Thoracic aorta (tissue), 2 donors: ENCODE results near the gene CLDND1. TPM values are rescaled to one million over a fixed set of nuclear protein-coding genes. Genes with fewer than 3 reads are reported as not detected.

ENCODE experiments used
- ATAC-seq: fragments of 150-250 bp; one replicate; pipeline ENCODE4 v1.8.0; 2017; ENCODE audit warnings: low read depth; ENCODE audit not compliant: insufficient number of reproducible peaks, low FRiP score
- DNase-seq: peaks from one replicate; pipeline ENCODE4 v3.0.0-alpha.2; 2020; ENCODE audit warnings: low spot score
- H3K27ac ChIP-seq, 2 donors: fragments of 200-600 bp; sonication (generic); 1 replicate in 1 of 2; 2 replicates in 1 of 2; pipeline ENCODE4 v1.5.1; 2016; ENCODE audit warnings: mild to moderate bottlenecking in 2 of 2, moderate library complexity in 2 of 2
- H3K27me3 ChIP-seq: fragments of 200-600 bp; sonication (generic); replicated peaks from 2 replicates; pipeline ENCODE4 v1.6.0; 2016; ENCODE audit warnings: mild to moderate bottlenecking; ENCODE audit not compliant: insufficient read depth
- H3K36me3 ChIP-seq: fragments of 200-600 bp; sonication (generic); one replicate; pipeline ENCODE4 v1.5.1; 2016
- H3K4me1 ChIP-seq, 2 donors: fragments of 200-600 bp; sonication (generic); 1 replicate in 1 of 2; 2 replicates in 1 of 2; pipeline versions ENCODE4 v1.5.1 to v1.6.0; 2016; ENCODE audit warnings: low read depth in 2 of 2, mild to moderate bottlenecking in 1 of 2; ENCODE audit not compliant: control insufficient read depth in 1 of 2
- H3K4me3 ChIP-seq: fragments of 200-600 bp; sonication (generic); 2 replicates; pipeline ENCODE4 v1.5.1; 2016; ENCODE audit warnings: mild to moderate bottlenecking
- H3K9me3 ChIP-seq: fragments of 200-600 bp; sonication (generic); 2 replicates; pipeline ENCODE4 v1.5.1; 2016
- CTCF ChIP-seq: fragments of 200-600 bp; sonication (generic); IDR thresholded peaks from one replicate; pipeline ENCODE4 v1.5.1; 2019; ENCODE audit warnings: antibody characterized with exemption
- total RNA-seq, 2 donors: library from RNA; depleted of rRNA; stranded (reverse); fragments of >200 nt; gene quantifications; one replicate each; pipeline versions ENCODE4 v1.1.0 to v1.2.3, GENCODE V29; 2016

CLDND1 gene
- total RNA-seq, 2 donors from 2014 or later = 134 to 175 TPM

GRCh38 chr3:98558100-98558827 lies 35.6 kb upstream of the CLDND1 start:
- Histone ChIP-seq H3K4me1 (no peaks in the 10 kb centered on the region), H3K27ac (no peak overlapping the region), H3K9me3 (no peaks in the 10 kb centered on the region), H3K27me3 (no peaks in the 10 kb centered on the region), H3K36me3 (no peaks in the 10 kb centered on the region), H3K4me3 (no peak overlapping the region)
- DNase-seq = no peak
- no peak for ATAC-seq
- no peak for TF ChIP-seq CTCF

- Histone ChIP-seq H3K4me1 (no peaks in the 10 kb centered on the region), H3K27me3 (no peaks in the 10 kb centered on the region), H3K27ac (no peak overlapping the region), H3K4me3 (no peak overlapping the region), H3K36me3 (no peaks in the 10 kb centered on the region), H3K9me3 (no peaks in the 10 kb centered on the region)
- no peak for TF ChIP-seq CTCF
- no peak for ATAC-seq
- no peak for DNase-seq
Observed at GRCh38 chr3:98557324-98558010, 34.8 kb upstream of the CLDND1 start.

GRCh38 chr3:98556164-98557130 lies 33.7 kb upstream of the CLDND1 start:
- ATAC-seq = no peak
- DNase-seq = no peak
- Histone ChIP-seq H3K36me3 (no peaks in the 10 kb centered on the region), H3K4me1 (no peaks in the 10 kb centered on the region), H3K27me3 (no peaks in the 10 kb centered on the region), H3K4me3 (no peak overlapping the region), H3K9me3 (no peaks in the 10 kb centered on the region), H3K27ac (no peak overlapping the region)
- no peak for TF ChIP-seq CTCF

- TF ChIP-seq CTCF = no peak
- no peak overlapping the region for H3K27ac ChIP-seq
Observed at GRCh38 chr3:98555025-98555379, 32.3 kb upstream of the CLDND1 start.

GRCh38 chr3:98554580-98554979 lies 31.9 kb upstream of the CLDND1 start:
- Histone ChIP-seq H3K36me3 (no peaks in the 10 kb centered on the region), H3K27me3 (no peaks in the 10 kb centered on the region), H3K9me3 (no peaks in the 10 kb centered on the region), H3K27ac (no peak overlapping the region), H3K4me3 (no peak overlapping the region), H3K4me1 (no peaks in the 10 kb centered on the region)
- DNase-seq (no peak), ATAC-seq (no peak)
- TF ChIP-seq CTCF = no peak

More at GRCh38 chr3:98555025-98555379, 32.3 kb upstream of the CLDND1 start:
- Histone ChIP-seq H3K36me3 (no peaks in the 10 kb centered on the region), H3K4me3 (no peak overlapping the region), H3K9me3 (no peaks in the 10 kb centered on the region), H3K27me3 (no peaks in the 10 kb centered on the region), H3K4me1 (no peaks in the 10 kb centered on the region)
- no peak for DNase-seq
- ATAC-seq = no peak
